HUES64 (cell line): ENCODE data around the gene TMEM31.

Experiments used
- H3K27ac ChIP-seq: 2 replicates; pipeline ENCODE4 v1.7.0; 2013; ENCODE audit warnings: low read depth, low read length, inconsistent platforms
- H3K27me3 ChIP-seq: 2 replicates; pipeline ENCODE4 v1.6.1; 2013; ENCODE audit warnings: mild to moderate bottlenecking, low read length; ENCODE audit not compliant: insufficient read depth
- H3K36me3 ChIP-seq: 2 replicates; pipeline ENCODE4 v1.6.1; 2013; ENCODE audit warnings: mild to moderate bottlenecking, low read length; ENCODE audit not compliant: insufficient read depth
- H3K4me1 ChIP-seq: 2 replicates; pipeline ENCODE4 v1.6.1; 2013; ENCODE audit warnings: mild to moderate bottlenecking, low read length, moderate library complexity; ENCODE audit not compliant: insufficient read depth
- H3K4me3 ChIP-seq: 2 replicates; pipeline ENCODE4 v1.5.1; 2013; ENCODE audit warnings: mild to moderate bottlenecking, low read length, moderate library complexity
- H3K9ac ChIP-seq: 2 replicates; pipeline ENCODE4 v1.6.1; 2013; ENCODE audit warnings: mild to moderate bottlenecking, low read depth, low read length
- H3K9me3 ChIP-seq: 2 replicates; pipeline ENCODE4 v1.6.1; 2013; ENCODE audit warnings: low read depth, low read length; ENCODE audit not compliant: insufficient read depth
- WGBS: fragments of 150-250, 120-280 bp; methylation state at CpG from one replicate; pipeline ENCODE4 v1.1.7; 2013; ENCODE audit warnings: missing lambda C conversion rate; 5-methylcytosine and 5-hydroxymethylcytosine counted together

Gene TMEM31

DNA sequence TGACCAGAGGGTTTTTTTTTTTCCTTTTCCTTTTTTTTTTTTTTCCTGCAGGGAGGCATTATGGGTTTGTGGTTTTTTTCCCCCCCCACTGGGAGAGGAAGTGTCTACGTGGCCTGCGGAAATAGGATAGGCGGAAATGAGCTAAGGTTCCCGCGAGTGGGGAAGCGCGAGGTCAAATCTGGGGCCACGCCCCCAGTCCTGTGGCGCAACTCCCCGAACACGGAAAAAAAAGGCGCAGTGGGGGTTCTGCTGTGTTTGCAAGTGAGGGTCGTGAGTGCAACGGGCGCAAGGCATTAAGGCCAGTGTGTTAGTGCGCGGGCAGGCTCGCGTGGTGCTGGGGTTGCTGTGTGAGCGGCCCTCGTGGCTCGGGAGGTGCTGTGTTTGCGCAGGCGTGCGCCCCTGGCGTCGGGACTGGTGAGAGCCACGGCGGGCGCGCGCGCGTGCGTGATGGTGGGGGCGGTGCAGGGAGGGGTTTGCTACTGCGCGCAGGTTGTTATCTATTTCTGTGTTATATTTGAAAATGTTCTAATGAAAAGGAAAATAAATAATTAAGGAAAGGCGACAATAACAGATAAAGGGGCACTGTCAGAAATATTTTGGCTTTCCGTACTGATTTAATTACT is 23.5 kb upstream of the TMEM31 start:
- Histone ChIP-seq H3K9ac (peak overlapping the region; percentile 91), H3K27me3 (no peaks in the 10 kb centered on the region), H3K36me3 (peaks cover 30% of the 10 kb centered on the region), H3K4me3 (peak overlapping the region; percentile 97), H3K27ac (peak overlapping the region; percentile 99), H3K4me1 (no peaks in the 10 kb centered on the region; the same call in 1 of the 2 replicates), H3K9me3 (no peaks in the 10 kb centered on the region)
- under 1% methylated on average over 40 of the region's 40 CpGs for WGBS

DNA sequence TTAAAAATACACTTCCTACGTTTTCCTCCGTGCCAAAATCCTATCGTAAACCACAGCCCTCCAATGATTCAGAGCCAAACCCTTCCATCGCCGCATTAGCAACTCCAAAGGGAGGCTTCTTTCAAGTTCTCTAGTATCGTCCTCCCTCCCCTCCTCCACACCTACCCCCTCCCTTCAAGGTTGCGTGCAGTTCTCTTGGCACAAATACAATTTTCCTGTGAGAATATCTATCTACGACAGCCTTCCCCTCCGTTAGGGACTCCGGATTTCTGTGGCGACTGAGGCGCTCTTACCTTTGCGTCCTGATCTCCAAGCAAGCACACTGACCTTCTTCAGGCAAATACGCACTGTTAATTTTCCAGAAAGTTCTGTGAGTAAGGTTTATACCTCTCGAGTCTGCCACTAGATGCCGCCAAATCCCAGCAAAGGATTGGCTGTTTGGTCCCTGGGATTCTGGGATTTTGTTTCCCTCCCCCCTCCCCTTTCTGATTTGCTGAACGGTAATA is 23.0 kb upstream of the TMEM31 start:
- WGBS: under 1% methylated on average over 16 of the region's 17 CpGs
- Histone ChIP-seq H3K36me3 (peaks cover 24% of the 10 kb centered on the region), H3K4me1 (no peaks in the 10 kb centered on the region; the same call in 1 of the 2 replicates), H3K9ac (peak overlapping the region; percentile 91), H3K27ac (peak overlapping the region; percentile 99), H3K27me3 (no peaks in the 10 kb centered on the region), H3K9me3 (no peaks in the 10 kb centered on the region), H3K4me3 (peak overlapping the region; percentile 97)

DNA sequence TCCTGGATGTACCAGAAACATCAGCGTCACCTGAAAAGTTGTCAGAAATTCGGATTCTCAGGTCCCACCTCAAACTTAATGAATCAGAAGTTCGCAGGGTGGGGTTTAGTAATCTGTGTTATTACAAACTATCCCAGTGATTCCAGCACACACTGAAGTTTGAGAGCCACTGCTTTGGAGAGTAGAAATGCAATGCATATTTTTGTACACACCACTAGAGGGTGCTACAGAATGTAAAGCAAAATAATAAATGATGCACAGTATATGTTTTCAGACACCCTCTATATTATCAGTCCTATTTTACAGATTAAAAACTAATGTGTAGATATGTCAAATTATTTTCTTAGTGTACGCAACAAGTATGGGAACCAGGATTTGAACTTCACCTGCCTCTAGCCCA is 21.8 kb upstream of the TMEM31 start:
- H3K36me3 ChIP-seq: peaks cover 14% of the 10 kb centered on the region

DNA sequence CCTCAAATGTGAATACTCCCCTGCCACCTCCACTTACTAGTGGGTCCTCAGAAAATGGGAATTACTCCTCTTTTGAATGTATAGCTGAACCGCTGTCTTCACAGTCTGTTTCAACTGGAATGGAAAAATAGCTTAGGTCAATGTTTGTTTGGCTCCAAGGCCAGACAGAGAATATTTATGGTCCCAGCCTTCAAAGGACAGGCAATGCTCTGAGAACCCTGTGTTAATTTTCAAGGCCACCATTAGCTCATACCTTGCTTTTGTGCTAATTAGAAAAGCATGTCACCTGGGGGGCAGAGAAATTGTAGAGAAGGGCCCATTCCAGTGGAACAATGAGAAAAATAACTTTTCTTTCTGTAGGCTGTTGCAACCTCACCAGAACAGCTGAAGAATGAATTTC is 19.6 kb upstream of the TMEM31 start:
- WGBS: 81% methylated on average over 1 of the region's 1 CpG
- Histone ChIP-seq H3K9ac (no peak overlapping the region), H3K27ac (no peak overlapping the region), H3K4me3 (no peak overlapping the region), H3K27me3 (no peaks in the 10 kb centered on the region), H3K9me3 (no peaks in the 10 kb centered on the region), H3K4me1 (no peaks in the 10 kb centered on the region), H3K36me3 (no peaks in the 10 kb centered on the region)

More for the DNA sequence above, 21.8 kb upstream of the TMEM31 start:
- Histone ChIP-seq H3K9ac (no peak overlapping the region), H3K4me3 (no peak overlapping the region), H3K27ac (no peak overlapping the region), H3K4me1 (no peaks in the 10 kb centered on the region; the same call in 1 of the 2 replicates), H3K9me3 (no peaks in the 10 kb centered on the region), H3K27me3 (no peaks in the 10 kb centered on the region)
- 28% methylated on average over 2 of the region's 4 CpGs for WGBS

DNA sequence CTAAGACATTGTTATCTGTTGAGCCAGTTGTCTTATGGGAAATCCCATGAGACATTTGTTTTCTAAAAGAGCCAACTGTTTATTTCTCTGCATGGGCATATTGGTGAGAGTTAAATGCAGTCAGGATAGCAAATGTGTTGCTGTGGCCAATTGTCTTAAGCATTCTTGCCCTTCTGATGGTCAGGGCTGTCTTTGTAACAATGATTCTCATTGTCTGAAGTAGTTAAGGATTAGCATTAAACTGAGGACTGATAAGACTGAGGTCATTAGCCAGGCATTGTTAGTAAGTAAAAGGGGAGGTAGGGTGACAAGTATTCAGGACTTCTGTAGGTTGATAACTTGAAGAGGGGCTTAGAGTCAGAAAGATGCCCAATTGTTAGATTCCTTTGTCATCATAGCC is 13.0 kb upstream of the TMEM31 start:
- no peak overlapping the region for H3K9ac ChIP-seq
- no peaks in the 10 kb centered on the region for H3K36me3 ChIP-seq
- no peak overlapping the region for H3K4me3 ChIP-seq
- no peaks in the 10 kb centered on the region for H3K9me3 ChIP-seq
- peaks cover 6% of the 10 kb centered on the region; the same call in 1 of the 2 replicates for H3K4me1 ChIP-seq
- no peaks in the 10 kb centered on the region for H3K27me3 ChIP-seq
- peak overlapping the region; percentile 68; the same call in 1 of the 2 replicates for H3K27ac ChIP-seq

DNA sequence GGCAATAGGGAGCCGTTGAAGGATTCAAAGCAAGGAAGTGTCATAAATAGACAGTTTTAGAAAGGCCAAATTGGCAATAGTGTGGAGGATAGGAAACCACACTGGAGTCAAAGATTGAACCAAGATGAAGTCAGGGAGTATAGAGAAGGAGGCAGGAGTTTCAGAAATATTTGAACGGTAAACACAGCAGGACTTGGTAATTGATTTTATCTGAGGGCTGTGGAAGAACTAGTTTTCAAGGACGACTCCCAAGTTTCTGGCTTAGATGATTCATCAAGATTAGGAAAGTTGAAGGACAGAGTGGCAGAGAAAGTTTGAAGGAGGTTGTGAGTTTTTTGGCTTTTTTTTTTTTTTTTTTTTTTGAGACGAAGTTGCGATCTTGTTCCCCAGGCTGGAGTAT is 11.5 kb upstream of the TMEM31 start:
- H3K4me1 ChIP-seq: peaks cover 6% of the 10 kb centered on the region; the same call in 1 of the 2 replicates
- H3K9me3 ChIP-seq: no peaks in the 10 kb centered on the region
- H3K9ac ChIP-seq: no peak overlapping the region
- H3K4me3 ChIP-seq: no peak overlapping the region
- no peaks in the 10 kb centered on the region for H3K27me3 ChIP-seq
- no peak overlapping the region for H3K27ac ChIP-seq
- 93% methylated on average over 5 of the region's 5 CpGs for WGBS
- H3K36me3 ChIP-seq: no peaks in the 10 kb centered on the region

DNA sequence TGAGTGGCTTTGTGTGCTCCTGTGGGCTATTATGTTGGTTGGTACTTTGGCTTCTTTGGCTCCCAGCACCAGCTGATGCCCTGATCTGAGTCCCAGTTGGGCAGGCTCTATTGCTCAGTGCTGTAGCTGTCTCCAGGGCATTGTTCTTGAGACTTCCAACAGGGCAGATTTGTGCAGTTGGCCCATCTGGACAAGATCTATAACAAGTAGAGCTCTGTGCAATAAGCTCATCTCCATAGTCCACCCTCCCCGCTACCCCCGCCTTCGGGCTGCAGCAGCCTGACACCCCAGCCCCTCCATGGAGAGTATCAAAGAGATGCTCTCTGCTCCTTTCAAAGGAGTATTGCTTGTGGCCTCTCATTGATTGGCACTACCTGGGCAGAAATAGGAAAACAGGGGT is 5.8 kb upstream of the TMEM31 start:
- Histone ChIP-seq H3K9me3 (no peaks in the 10 kb centered on the region), H3K4me1 (no peaks in the 10 kb centered on the region), H3K9ac (no peak overlapping the region), H3K4me3 (no peak overlapping the region), H3K27ac (no peak overlapping the region), H3K36me3 (no peaks in the 10 kb centered on the region), H3K27me3 (no peaks in the 10 kb centered on the region)
- 92% methylated on average over 3 of the region's 3 CpGs for WGBS

DNA sequence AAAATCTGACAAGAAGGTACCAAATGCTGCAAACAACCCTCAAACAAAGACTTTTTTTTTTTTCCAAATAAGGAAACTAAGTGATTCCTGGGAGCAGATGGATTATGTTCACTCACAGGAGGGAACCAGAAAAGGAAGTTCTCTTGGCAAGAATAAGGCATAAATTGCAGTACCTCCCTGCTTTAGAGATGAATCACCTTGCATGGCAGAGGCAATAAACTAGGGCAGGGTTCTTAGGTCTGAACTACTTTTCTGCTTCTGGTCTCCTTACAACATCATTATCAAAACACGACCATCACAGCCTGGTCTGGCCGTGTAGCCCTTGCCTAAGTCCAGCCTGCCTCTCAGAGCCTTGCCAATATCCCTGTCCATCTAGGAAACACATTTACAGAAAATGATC is 6.3 kb downstream of the TMEM31 start:
- no peak overlapping the region for H3K9ac ChIP-seq
- no peaks in the 10 kb centered on the region; the same call in 1 of the 2 replicates for H3K4me1 ChIP-seq
- H3K27ac ChIP-seq: no peak overlapping the region
- H3K36me3 ChIP-seq: no peaks in the 10 kb centered on the region
- no peaks in the 10 kb centered on the region for H3K27me3 ChIP-seq
- H3K9me3 ChIP-seq: no peaks in the 10 kb centered on the region
- 90% methylated on average over 2 of the region's 2 CpGs for WGBS
- H3K4me3 ChIP-seq: no peak overlapping the region

DNA sequence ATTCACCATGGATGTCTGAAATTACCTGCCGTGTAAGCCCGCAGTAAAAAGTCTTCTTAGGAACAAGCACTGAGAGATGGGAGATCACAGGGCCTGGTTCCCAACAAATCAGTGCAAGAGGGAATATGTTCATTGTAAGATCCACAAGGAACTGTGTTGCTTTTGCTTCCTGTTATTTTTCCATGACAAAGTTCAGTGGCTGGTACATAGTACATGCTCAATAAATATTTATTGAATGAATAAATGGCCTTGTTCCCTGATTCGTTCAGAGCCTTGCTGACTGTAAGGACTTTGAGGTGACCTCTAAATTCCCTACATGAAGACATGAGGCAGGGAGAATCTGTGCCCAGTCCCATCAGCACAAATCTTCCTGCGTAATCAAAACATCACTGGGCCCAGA is 7.4 kb downstream of the TMEM31 start:
- Histone ChIP-seq H3K27me3 (no peaks in the 10 kb centered on the region), H3K27ac (no peak overlapping the region), H3K36me3 (no peaks in the 10 kb centered on the region), H3K4me1 (no peaks in the 10 kb centered on the region), H3K4me3 (no peak overlapping the region), H3K9ac (no peak overlapping the region), H3K9me3 (no peaks in the 10 kb centered on the region)
- 97% methylated on average over 4 of the region's 4 CpGs for WGBS

DNA sequence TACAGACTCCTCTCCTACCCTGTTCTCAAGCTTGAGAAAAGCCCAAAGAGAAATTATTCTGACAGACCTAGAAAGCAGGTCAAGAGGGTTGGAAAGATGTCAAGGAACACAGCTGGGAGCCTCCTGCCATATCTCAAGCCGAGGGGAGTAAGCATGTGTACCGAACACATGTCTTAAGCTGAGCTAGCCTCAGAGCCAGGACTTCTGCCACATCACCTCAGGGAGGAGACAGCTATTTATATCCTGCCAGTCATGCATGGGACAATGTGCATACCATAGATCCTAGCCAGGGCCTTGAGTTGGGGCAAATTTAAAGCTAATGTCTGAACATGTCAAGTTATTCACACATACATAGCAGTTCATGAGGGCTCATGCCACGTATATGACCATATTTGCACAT is 11.8 kb downstream of the TMEM31 start:
- H3K36me3 ChIP-seq: no peaks in the 10 kb centered on the region
- peaks cover 4% of the 10 kb centered on the region for H3K4me1 ChIP-seq
- H3K27me3 ChIP-seq: no peaks in the 10 kb centered on the region
- no peak overlapping the region for H3K27ac ChIP-seq
- H3K4me3 ChIP-seq: no peak overlapping the region
- no peak overlapping the region for H3K9ac ChIP-seq
- WGBS: 88% methylated on average over 3 of the region's 3 CpGs
- H3K9me3 ChIP-seq: no peaks in the 10 kb centered on the region

DNA sequence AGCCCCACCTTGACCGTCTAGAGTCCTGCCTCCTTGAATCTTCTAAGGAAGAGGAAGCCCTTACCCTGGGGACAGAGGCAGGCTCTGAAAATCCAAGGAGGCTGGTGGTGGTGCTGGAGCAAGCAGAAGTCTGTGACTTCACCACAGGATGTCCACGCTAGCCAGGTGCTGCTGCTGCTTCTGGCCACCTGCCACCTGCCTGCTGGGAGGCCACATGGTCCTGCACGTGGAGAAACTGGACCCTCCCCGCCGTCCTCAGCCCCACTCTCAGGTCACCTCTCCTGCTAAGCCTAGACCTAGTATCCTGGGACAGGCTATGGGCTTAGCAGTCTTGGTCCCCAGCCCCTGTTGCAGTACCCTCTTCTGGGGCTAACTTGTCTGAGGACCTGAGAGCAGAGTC is 15.8 kb downstream of the TMEM31 start:
- Histone ChIP-seq H3K36me3 (no peaks in the 10 kb centered on the region), H3K9ac (no peak overlapping the region), H3K4me3 (no peak overlapping the region), H3K27me3 (no peaks in the 10 kb centered on the region; the same call in 1 of the 2 replicates), H3K9me3 (no peaks in the 10 kb centered on the region), H3K27ac (no peak overlapping the region), H3K4me1 (peaks cover 42% of the 10 kb centered on the region)
- 76% methylated on average over 5 of the region's 5 CpGs for WGBS

DNA sequence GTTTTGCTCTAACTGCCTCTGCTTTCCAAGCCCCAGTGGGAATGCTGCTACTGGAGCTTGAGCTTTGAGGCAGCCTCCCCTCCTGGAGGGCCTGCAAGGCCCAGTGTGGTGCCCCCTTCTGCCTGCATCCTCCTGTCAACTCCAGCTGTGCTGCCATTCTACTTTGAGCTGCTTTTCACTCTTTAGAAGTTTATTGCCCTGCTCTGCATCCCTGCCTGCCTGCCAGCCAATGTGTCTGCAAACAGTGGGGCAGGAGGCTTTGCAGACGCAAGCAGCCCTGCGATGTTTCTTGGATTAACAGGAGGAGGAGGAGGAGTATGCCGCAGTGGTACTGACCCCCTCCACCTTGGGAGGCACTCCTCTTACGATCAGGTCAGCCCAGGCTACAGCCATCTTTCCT is 16.4 kb downstream of the TMEM31 start:
- WGBS: 60% methylated on average over 1 of the region's 4 CpGs
- Histone ChIP-seq H3K4me1 (peaks cover 44% of the 10 kb centered on the region), H3K27ac (no peak overlapping the region), H3K4me3 (no peak overlapping the region), H3K9me3 (no peaks in the 10 kb centered on the region), H3K36me3 (no peaks in the 10 kb centered on the region), H3K9ac (no peak overlapping the region), H3K27me3 (no peaks in the 10 kb centered on the region; the same call in 1 of the 2 replicates)
